HS-5 (cell line): Measurements from ENCODE around the gene EID3.
"Not testable (repeated sequence)": the region's sequence is repeated elsewhere in the genome, so short reads cannot be mapped to it uniquely, and the experiment has no call there.

Experiments used
- DNase-seq: peaks from one replicate; pipeline ENCODE4 v3.0.0-alpha.2; 2012; ENCODE audit warnings: low read depth

EID3 gene

DNA sequence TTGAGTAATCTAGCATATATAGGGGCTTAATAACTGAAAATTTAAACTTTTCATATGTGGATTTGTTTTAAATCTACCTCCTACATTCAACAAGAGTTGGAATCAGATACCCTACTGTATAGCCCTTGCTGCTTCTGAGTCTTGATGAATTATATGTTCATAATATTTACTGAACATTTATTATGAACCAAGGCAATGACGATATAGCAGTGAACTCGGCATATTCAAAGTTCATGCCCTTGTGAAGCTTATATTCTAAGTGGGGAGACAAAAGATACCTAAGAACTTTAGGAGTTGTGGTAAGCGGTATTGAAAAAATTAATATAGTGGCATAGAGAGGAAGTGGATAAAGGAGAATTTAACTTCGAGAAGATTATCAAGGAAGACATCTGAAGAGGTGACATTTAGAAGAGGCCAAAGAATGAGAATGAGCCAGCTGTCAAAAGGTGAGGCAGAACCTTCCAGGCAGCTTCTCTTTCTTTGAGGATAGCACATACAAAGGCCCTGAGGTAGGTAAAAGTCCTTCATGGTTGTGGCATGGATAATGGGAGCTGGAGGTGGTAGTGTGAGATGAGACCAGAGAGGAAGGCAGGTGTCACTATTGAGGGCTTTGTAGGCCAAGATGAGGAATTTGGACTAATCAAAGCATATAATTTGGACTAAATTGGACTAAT, 10.2 kb downstream of the EID3 start:
- DNase-seq, result no peak

- DNase-seq, result peak; percentile 13
Measured at GRCh38 chr12:104314242-104314614, 10.7 kb downstream of the EID3 start.

DNA sequence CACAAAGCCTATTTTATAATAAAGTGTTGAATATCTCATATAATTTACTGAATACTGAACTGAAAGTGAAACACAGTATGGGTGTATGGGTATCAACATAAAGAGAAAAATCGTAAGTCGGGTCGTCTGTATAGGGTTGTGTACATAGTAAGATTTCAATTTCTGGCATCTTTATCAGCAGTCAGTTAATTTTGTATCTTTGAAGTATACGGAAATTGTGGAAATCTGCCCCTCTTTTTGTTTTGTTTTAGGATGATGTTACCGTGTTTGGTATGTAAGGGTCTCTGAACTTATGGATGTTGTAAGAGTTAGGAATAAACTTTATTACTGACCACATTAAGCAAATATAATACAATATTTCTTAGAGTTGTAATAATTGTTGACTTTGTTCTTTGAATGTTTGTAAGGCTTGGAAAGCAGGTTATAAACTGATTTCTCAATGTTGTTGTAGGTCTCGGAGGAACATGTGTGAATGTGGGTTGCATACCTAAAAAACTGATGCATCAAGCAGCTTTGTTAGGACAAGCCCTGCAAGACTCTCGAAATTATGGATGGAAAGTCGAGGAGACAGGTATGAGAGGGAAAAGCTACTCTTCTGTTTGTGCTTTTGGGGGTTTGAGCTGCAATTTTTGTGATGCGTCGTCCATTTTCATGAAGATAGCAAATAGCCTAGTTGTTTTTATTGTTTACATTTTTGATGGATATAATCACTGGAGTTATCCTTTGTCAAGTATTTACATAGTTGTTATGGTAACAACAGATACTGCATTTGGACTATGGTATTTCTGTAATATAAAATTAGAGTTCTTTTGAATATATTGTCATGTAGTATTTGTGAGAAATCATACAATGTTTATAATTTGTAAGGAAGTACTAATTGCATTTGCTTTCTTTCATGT, 12.0 kb downstream of the EID3 start:
- DNase-seq, result no peak

GRCh38 chr12:104316936-104317335, 13.4 kb downstream of the EID3 start:
- DNase-seq, result no peak

DNA sequence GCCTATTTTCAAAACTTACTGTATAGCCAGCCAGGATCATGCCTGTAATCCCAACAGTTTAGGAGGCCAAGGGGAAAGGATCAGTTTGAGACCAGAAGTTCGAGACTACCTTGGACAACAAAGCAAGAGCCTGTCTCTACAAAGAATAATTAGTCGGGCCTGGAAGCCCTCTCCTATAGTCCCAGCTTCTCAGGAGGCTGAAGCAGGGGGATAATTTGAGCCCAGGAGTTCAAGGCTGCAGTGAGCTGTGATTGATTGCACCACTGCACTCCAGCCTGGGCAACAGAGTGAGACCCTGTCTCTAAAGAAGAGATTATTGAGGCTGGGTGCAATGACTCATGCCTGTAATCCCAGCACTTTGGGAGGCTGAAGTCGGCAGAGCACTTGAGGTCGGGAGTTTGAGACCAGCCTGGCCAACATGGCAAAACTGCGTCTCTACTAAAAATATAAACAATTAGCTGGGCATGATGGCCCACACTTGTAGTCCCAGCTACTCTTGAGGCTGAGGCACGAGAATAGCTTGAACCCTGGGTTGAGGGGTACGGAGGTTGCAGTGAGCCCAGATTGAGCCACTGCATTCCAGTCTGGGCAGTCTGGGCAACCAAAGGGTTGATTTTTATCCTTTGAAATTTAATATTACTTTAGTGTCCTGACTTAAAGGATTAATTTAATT, 14.1 kb downstream of the EID3 start:
- DNase-seq, result no peak

DNA sequence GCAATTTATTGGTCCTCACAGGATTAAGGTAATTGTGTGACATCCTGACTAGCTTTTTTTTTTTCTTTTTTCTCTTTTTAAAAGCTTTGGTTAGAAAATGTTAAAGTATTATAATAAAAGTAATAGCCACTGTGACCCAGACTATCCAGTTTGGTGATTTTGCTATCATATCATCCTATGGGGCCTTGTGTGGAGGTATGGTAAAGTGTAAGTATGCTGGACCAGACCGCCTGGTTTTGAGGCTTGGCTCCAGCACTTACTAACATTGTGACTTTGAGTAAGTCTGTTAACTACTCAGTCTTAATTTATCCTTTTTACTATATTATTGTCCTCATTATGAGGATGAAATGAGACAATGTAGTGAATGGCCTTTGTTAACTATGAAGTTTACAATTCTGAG, 15.5 kb downstream of the EID3 start:
- DNase-seq, result no peak

GRCh38 chr12:104319918-104320626, 16.5 kb downstream of the EID3 start:
- DNase-seq, result no peak

DNA sequence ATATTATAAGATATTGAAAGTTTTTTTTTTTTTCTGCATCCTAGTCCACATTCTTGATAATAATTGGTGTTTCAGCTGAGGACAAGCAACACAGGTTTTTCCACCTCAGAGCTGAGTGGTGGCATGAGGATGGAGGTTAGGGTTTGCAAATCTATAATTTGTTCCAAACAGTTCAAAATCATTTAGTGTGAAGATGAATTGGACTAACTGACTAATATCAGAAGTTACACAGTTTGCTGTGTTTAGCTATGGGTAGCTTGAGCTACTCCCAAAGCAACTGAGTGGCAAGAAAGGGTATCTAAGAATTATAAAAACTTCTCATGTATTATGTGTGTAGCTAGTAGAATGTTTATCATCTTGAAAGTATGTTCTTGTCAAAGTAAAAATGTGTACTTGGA, 17.1 kb downstream of the EID3 start:
- no peak for DNase-seq

GRCh38 chr12:104321949-104322348, 18.4 kb downstream of the EID3 start:
- no peak for DNase-seq

GRCh38 chr12:104322533-104322932, 19.0 kb downstream of the EID3 start:
- DNase-seq, result not testable (repeated sequence)

DNA sequence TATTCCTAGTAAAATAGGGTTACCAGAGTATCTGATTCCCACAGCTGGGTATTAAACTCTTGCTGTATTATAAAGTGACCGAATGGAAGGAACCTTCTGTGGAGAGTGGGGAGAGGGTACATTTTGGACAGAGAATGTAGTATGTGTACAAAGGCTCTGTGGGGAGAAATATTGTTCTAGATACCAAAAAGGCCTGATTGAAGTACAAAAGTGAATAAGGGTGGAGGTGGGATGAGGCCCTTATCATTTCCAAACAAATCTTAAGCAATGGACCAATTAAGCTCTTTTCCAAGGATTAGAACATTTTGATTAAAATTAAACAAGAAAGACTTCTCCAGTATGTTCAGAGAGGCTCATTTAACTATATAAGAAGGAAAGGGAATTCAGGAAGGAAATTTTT, 20.4 kb downstream of the EID3 start:
- DNase-seq, result no peak

GRCh38 chr12:104328278-104328677, 24.7 kb downstream of the EID3 start:
- DNase-seq, result not testable (repeated sequence)

- no peak for DNase-seq
Measured at GRCh38 chr12:104328790-104329189, 25.3 kb downstream of the EID3 start.

DNA sequence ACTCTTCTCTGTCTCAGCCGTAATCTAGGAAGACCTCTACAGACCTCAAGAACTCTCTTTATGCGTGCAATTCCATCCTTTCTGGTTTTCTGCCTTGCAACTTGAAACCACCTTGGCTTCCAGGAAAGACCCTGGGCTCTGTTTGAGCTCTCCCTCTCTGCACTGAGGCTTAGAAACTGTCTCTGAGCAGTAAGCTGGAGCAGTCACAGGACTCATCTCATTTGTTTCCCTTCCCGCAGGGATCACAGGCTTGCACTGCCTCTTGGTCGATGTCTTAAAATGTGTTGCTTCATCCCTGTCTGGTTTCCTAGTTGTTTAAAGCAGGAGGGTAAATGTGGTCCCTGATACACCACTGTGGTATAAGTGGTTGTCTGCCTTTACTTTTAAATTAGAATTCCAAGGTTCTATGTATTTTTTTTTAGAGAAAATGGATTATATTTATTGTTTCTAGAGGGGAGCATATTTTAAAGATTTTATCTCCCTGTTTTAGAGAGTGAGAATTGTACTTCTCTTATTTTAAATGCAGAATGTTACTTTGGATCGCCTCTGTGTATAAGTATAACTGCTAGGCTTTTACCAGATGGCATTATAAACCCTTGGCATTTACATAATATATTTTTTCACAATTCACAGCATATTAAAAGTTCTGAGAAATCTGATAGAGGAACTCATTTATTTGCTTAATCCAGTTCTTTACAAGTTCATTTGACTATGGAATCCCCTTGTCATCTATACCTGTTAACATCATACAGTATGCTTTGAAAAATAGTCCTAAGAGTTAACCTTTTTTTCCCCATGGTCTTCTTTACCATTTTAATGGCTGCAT, 26.4 kb downstream of the EID3 start:
- DNase-seq, result no peak

DNA sequence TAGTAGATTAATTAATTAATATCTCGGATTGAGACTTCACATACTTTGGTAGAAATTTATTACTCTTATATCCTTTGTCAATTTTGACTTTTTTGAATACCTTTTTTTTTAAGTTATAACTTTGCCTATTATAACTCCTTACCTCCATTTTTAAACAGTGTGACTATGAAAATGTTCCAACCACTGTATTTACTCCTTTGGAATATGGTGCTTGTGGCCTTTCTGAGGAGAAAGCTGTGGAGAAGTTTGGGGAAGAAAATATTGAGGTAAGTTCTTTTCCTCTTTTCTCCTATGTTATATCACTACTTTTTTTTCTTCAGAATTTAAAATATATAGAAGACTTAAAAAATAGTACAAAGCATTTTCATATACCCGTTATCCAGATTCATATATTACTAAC, 27.8 kb downstream of the EID3 start:
- no peak for DNase-seq

GRCh38 chr12:104332273-104332672, 28.7 kb downstream of the EID3 start:
- DNase-seq, result not testable (repeated sequence)

DNA sequence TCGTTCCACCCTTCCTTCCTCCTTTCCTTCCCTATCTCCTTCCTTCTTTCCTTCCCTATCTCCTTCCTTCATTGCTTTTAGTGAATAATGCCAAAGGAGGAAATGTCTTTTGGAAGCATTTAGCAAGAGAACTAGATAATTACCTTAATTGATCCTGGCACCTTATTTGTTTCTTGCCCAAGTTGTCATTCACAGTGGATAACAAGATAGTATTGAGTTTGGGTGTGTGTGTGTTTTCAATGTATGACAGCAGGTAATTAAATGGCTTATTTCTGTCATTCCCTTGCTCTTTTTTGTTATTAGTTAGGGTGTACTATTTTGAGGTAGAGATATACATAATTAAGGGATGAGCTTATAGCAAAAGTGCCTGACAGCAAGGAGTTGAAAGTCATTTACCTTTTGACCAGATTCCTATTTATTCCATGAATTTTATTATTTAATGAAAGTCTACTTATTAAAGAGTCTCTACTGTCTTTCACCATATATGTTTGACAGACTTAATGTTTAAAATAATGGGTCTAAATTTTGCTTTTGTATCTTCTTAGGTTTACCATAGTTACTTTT, 30.2 kb downstream of the EID3 start:
- DNase-seq, result no peak

- no peak for DNase-seq
Measured at GRCh38 chr12:104334581-104334980, 31.0 kb downstream of the EID3 start.

GRCh38 chr12:104336115-104336514, 32.6 kb downstream of the EID3 start:
- DNase-seq, result no peak

- no peak for DNase-seq
Measured at GRCh38 chr12:104337030-104337558, 33.6 kb downstream of the EID3 start.

DNA sequence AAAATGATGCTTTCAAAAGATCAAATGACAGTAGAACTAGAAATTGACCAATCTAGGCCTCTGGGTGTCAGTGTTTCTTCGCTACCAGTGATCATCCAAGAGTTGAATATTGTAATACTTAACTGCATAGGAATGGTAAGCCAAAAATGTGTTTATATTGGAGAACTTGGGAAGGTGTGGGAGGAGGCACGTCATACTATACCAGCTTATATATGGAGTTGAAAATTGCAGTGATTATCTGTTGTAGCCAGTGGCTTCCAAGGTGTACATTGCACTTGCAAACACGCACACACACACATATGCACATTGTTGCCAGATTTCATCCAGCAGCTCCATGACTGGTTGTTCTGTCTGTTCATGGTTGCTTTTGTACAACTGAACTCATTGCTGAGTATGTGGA, 36.1 kb downstream of the EID3 start:
- DNase-seq, result no peak
